ENCODE results near the gene INHBC.

Gene INHBC

GRCh38 chr12:57454566-57455373 lies 20.2 kb downstream of the INHBC start, which contains the start of gene INHBE:
INHBE (plus strand) TSS chr12:57455307; CDS start chr12:57455537, 230 bp downstream.
- peak; percentile 40 for DNase-seq (ENCODE audit: low spot score)

- DNase-seq (ENCODE audit: low spot score): no peak
Observed at GRCh38 chr12:57455374-57456144, 21.0 kb downstream of the INHBC start.

GRCh38 chr12:57456145-57456700 lies 21.6 kb downstream of the INHBC start:
- DNase-seq (ENCODE audit: low spot score): no peak

- no peak for DNase-seq (ENCODE audit: low spot score)
Observed at GRCh38 chr12:57456737-57457490, 22.3 kb downstream of the INHBC start.

GRCh38 chr12:57458665-57459054 lies 24.1 kb downstream of the INHBC start:
- no peak for DNase-seq (ENCODE audit: low spot score)

- peak; percentile 86 for DNase-seq (ENCODE audit: low spot score)
Observed at GRCh38 chr12:57459055-57459749, 24.6 kb downstream of the INHBC start.

- peak; percentile 63 for DNase-seq (ENCODE audit: low spot score)
Observed at GRCh38 chr12:57459750-57460467, 25.3 kb downstream of the INHBC start, which contains the start of gene GLI1. GLI1 (plus strand) TSS chr12:57459785; CDS start chr12:57463692, 3,907 bp downstream.

- no peak for DNase-seq (ENCODE audit: low spot score)
Observed at GRCh38 chr12:57460468-57460784, 25.8 kb downstream of the INHBC start.

GRCh38 chr12:57460841-57461275 lies 26.3 kb downstream of the INHBC start:
- DNase-seq (ENCODE audit: low spot score): no peak

- DNase-seq (ENCODE audit: low spot score): peak; percentile 58
Observed at GRCh38 chr12:57461276-57461916, 26.8 kb downstream of the INHBC start.

- DNase-seq (ENCODE audit: low spot score): no peak
Observed at GRCh38 chr12:57461917-57462250, 27.3 kb downstream of the INHBC start.

GRCh38 chr12:57462251-57462911 lies 27.8 kb downstream of the INHBC start:
- DNase-seq (ENCODE audit: low spot score): peak; percentile 89

- DNase-seq (ENCODE audit: low spot score): no peak
Observed at GRCh38 chr12:57462912-57463253, 28.3 kb downstream of the INHBC start.

GRCh38 chr12:57464569-57464968 lies 30.0 kb downstream of the INHBC start:
- no peak for DNase-seq (ENCODE audit: low spot score)

- no peak for DNase-seq (ENCODE audit: low spot score)
Observed at GRCh38 chr12:57465030-57465746, 30.6 kb downstream of the INHBC start.

GRCh38 chr12:57465747-57466505 lies 31.3 kb downstream of the INHBC start:
- DNase-seq (ENCODE audit: low spot score): no peak

GRCh38 chr12:57467212-57467874 lies 32.8 kb downstream of the INHBC start:
- DNase-seq (ENCODE audit: low spot score): no peak

GRCh38 chr12:57467915-57468314 lies 33.3 kb downstream of the INHBC start:
- DNase-seq (ENCODE audit: low spot score): no peak
